Activated CD4-positive, alpha-beta T cell treated with anti-CD3 and anti-CD28 coated beads for 4 hours (primary cell): ENCODE data around the gene SLC38A1.

ENCODE experiments used
- DNase-seq, 2 donors: peaks; one replicate each; pipeline ENCODE4 v3.0.0-alpha.2; 2020

Gene SLC38A1

DNA sequence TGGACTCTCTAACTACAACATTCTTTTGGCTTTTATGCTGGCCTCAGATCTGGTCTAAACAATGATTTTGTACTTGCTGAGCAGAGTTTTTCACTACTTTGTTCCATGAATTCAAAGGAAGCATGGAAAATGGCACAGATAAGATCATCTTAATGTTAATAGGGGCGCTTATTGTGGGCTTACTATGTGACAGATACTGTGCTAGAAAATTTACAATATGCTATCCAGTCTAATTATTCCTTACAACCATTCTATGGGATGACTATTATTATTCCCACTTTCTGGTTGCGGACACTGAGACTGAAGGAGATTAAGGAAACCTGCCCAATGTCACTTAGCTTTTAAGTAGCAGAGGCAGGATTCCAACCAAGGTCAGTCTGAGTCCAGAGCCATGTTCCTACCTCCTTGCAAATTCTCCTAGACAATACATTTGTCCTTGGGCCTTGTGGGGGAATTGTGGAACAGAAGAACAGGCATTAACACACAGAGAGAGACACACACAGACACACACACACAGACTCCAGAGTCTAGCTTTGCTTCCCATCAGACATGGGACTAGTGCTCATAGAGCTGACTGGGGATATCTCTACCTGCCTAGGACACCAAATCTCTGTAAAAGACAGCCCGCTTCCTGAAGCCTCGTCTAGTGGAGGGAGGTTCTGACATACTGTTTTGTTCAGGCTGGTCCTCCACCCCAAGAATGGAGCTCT lies 107.7 kb downstream of the SLC38A1 start:
- no peak for DNase-seq

DNA sequence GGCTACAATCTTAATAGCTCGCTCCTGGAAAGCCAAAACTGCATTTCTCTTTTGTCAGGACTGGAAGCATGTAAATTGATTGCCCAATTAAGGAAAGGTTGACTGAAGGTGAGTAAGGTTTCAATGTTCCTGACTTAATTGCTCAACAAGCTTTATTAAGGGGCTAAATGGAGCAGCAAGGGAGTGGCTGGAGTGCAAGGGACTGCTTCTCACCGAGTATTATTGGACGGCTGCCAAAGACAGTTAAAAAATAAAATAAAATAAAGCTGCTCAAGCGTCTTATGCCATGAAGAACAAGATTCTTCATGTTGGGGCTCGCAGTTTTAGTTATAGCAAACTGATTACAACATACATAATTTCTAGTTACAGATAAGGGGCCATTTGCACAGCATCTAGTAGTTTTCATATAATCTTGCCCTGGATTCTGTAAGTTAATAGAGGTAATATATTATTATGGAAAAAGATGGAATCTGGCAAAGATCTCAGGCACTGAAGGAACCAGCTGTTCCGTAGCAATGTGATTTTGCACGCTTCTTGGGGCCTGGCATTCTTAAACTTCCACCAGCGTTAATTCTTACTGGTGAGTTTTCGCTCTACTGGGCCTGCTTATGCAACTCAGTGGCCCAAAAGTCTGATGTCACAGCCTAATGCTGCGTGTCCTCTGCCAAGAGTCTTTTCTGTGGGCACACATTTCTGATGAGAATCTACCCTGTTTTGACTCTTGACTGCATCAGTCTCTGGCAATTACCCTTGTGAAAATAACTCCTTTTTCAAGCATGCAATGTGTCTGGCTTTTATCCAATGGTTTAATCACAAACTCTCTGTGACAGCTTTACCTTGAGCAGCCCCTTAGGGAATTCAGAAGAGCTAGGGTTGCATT lies 108.5 kb downstream of the SLC38A1 start:
- DNase-seq: no peak

DNA sequence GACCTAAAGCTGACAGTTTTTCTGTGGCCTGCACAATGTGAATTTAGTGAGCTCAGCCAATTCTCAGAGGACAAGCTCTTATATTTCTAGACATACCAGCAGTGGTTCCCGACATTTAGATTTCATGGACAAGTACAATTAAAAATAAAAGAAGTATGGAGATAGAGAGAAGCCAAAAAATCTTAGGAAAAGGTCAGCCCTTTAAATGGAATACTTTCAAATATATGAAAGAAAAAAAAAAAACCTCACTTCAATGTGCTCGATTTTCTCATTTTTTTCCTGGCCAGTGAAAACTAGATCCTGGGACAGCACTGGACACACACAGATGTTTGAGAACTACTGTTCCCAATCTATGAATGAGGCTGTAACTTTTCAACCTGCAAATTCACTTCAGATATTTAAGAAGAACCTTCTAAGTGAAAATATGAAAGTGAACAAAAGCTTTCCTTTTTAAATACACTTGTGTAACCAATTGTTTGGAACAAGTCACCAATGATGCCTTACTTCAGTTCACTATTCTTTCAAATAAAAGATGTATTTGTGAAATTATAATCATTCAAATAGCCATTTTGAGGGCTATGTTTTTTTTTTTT lies 109.4 kb downstream of the SLC38A1 start:
- no peak for DNase-seq

- DNase-seq: no peak
These were observed 110.3 kb downstream of the SLC38A1 start for GRCh38 chr12:46158501-46158900.

DNA sequence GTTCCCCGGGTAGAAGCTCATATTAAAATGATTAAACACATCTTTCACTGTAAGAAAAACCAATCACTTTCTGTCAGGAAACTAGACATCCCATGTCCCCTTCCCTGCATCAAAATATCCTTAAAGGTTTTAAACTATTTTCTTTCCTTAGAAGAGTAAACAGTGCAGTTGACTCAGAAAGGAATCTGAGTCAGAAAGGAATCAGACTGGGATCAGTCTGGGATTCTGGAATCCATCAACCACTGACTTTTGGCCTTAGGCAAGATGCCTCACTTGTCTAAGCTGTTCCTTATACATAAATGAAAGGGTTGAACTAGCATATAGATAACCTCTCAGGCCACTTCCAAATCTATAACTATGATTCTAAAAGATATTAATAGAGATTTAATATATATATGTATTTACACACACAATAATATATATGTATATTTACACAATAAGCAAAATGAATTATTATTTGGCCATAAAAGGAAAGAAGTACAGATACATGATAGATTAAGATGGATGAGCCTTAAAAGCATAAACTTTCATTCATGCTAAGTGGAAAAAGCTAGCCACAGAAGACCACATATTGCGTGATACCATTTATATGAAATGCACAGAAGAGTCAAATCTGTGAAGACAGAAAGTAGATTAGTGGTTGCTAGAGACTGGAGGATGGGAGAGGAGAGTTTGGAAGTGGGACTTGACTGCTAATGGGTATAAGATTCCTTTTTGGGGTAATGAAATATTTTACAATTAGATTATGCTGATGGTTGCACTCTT lies 114.4 kb downstream of the SLC38A1 start:
- no peak for DNase-seq

GRCh38 chr12:46153268-46153872 lies 115.5 kb downstream of the SLC38A1 start:
- DNase-seq: no peak

DNA sequence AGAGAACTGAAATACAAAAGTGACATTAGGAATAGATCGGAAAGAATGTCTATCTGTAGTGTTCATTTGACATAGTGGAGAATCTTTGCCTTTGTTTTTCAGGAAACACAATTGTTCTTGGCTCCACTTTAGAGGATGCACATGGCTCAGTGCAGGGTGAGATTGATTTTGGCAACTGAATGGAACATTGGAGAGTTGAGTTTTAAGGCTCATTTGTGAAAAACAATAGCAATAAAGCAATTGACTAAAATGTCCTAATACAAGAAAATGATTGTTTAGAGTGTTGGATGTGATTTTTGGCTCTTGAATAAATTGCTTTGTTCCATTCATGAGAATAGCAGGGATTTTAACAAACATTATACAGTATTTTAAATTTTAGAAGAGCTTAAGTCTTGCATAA lies 116.4 kb downstream of the SLC38A1 start:
- no peak for DNase-seq

GRCh38 chr12:46150735-46151134 lies 118.1 kb downstream of the SLC38A1 start:
- DNase-seq: no peak

GRCh38 chr12:46149905-46150304 lies 118.9 kb downstream of the SLC38A1 start:
- DNase-seq: no peak

DNA sequence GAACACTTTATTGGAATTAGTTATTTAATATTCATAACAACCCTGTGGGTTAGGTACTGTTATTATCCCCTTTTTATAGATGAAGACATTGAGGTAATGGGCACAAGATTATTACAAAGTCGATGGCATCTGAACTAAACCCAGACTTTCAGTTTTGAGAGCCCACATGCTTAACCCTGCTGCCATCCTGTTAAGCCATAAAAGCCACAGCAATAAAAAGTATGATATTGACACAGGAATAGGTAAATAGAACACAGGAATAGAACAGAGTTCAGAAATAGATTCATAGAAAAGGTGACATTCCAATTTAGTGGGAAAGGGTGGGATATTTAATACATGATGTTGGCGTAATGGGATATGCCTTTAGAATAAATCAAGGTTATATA lies 119.8 kb downstream of the SLC38A1 start:
- no peak for DNase-seq

GRCh38 chr12:46148327-46149078 lies 120.3 kb downstream of the SLC38A1 start:
- DNase-seq: no peak

- no peak for DNase-seq
These were observed 121.7 kb downstream of the SLC38A1 start for GRCh38 chr12:46147144-46147543.

GRCh38 chr12:46145881-46146280 lies 123.0 kb downstream of the SLC38A1 start:
- no peak for DNase-seq

- DNase-seq: no peak
These were observed 124.4 kb downstream of the SLC38A1 start for GRCh38 chr12:46144433-46144832.

DNA sequence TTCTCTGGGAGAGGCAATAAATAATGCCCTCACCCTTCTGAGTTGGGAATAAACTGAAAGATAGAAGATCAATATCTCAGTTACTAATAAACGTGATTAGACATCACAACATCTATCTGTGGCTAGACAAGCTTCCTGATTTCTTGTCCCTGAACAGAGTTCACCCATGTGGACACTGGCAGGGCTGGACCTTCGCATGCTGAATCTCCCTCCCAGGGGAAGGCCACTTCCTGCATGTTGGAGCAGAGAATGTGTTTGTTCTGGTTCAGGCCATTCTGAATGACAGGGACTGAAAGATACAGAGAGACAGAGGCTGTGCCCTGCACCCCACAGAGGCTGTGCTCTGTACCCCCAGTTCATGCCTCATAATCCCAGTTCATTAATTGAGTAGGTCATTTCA lies 132.6 kb downstream of the SLC38A1 start:
- no peak for DNase-seq

DNA sequence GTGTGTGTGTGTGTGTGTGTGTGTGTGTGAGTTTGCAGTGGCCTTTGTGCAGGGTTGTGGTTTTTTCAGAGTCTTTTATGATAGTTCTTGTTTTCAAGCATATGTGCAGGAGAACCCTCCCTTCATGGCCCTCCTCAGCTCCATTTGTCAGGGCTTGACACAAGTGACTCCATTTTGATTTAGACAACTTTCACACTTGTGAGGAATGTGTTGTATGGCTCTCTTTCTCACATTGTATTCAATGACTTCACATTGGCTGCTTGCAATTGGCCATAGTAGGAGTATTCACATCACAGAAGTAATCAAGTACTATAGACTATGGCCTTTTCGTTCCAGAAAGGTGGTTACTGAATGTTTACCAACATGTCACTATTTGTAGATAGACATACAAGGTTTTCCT lies 133.1 kb downstream of the SLC38A1 start:
- DNase-seq: no peak

GRCh38 chr12:46134852-46135251 lies 134.0 kb downstream of the SLC38A1 start:
- DNase-seq: no peak

- no peak for DNase-seq
These were observed 134.5 kb downstream of the SLC38A1 start for GRCh38 chr12:46134205-46134811.

- DNase-seq: no peak
These were observed 135.1 kb downstream of the SLC38A1 start for GRCh38 chr12:46133751-46134150.
